Activated CD8-positive, alpha-beta T cell treated with anti-CD3 and anti-CD28 coated beads for 36 hours (primary cell): ENCODE data around the gene FMN1. TPM values are rescaled to one million over a fixed set of nuclear protein-coding genes. Genes with fewer than 3 reads are reported as not detected.

ENCODE experiments used
- ATAC-seq: fragments of 200-7000 bp; cut with Tn5 transposase; one replicate; pipeline ENCODE4 v1.10.0; 2021; ENCODE audit warnings: mild to moderate bottlenecking, moderate library complexity
- CTCF ChIA-PET: fragments of 350-600 bp; sonication (Branson Sonifier 250); formaldehyde crosslinking; loops from one replicate; lab custom pipeline; 2021; ENCODE audit warnings: antibody characterized with exemption; lab: Charles Lee
- POLR2A ChIA-PET: fragments of 350-600 bp; sonication (Branson Sonifier 250); formaldehyde crosslinking; loops from one replicate; lab custom pipeline; 2021; ENCODE audit warnings: antibody characterized with exemption; lab: Charles Lee
- DNase-seq: peaks from one replicate; pipeline ENCODE4 v3.0.0-alpha.2; 2020
- H3K27ac Mint-ChIP-seq: one replicate; pipeline ENCODE4 v1.8.0; 2021; ENCODE audit warnings: mild to moderate bottlenecking, mixed read lengths
- H3K27me3 Mint-ChIP-seq: one replicate; pipeline ENCODE4 v1.8.0; 2021; ENCODE audit warnings: mixed read lengths
- H3K36me3 Mint-ChIP-seq: one replicate; pipeline ENCODE4 v1.8.0; 2021; ENCODE audit warnings: low read depth, mixed read lengths
- H3K4me1 Mint-ChIP-seq: one replicate; pipeline ENCODE4 v1.8.0; 2021; ENCODE audit warnings: low read depth, mixed read lengths
- H3K4me3 Mint-ChIP-seq: one replicate; pipeline ENCODE4 v1.8.0; 2021; ENCODE audit warnings: mild to moderate bottlenecking, moderate library complexity, mixed read lengths
- H3K9me3 Mint-ChIP-seq: one replicate; pipeline ENCODE4 v1.8.0; 2021; ENCODE audit warnings: mixed read lengths
- CTCF ChIP-seq: fragments of 200-600 bp; IDR thresholded peaks from one replicate; pipeline ENCODE4 v1.8.0; 2022; ENCODE audit warnings: antibody characterized with exemption, mild to moderate bottlenecking
- intact Hi-C: fragments of 100-400 bp; cut with micrococcal nuclease; formaldehyde crosslinking; loops from one replicate; pipeline ENCODE4 v1.10.0; 2022
- total RNA-seq, 2 experiments: library from RNA; stranded (reverse); gene quantifications; one replicate each; pipeline ENCODE4 v1.2.3, GENCODE V29; 2021

The FMN1 gene
- total RNA-seq, 2 experiments from 2014 or later, result 0.07 TPM; not detected in 1

GRCh38 chr15:33200444-33200843, 5.9 kb upstream of the FMN1 start:
- H3K9me3 Mint-ChIP-seq, result no peaks in the 10 kb centered on the region
- peaks cover 10% of the 10 kb centered on the region for H3K27me3 Mint-ChIP-seq
- ChIA-PET CTCF (interaction anchor here (0.8 kb wide), 1 partner anchor 21 kb away, joined by 3 read pairs; no protein-coding TSS in a partner anchor), POLR2A (no interaction called here)
- no peaks in the 10 kb centered on the region for H3K36me3 Mint-ChIP-seq
- DNase-seq, result no peak
- TF ChIP-seq CTCF, result no peak
- no peak overlapping the region for H3K27ac Mint-ChIP-seq
- intact Hi-C loops, result no loop called here
- peaks cover 25% of the 10 kb centered on the region for H3K4me1 Mint-ChIP-seq
- ATAC-seq, result no peak
- H3K4me3 Mint-ChIP-seq, result no peak overlapping the region

GRCh38 chr15:33198541-33198940, 4.0 kb upstream of the FMN1 start:
- TF ChIP-seq CTCF, result no peak

GRCh38 chr15:33197636-33198035, 3.1 kb upstream of the FMN1 start:
- Mint-ChIP-seq H3K27ac (no peak overlapping the region), H3K4me3 (no peak overlapping the region), H3K9me3 (no peaks in the 10 kb centered on the region), H3K36me3 (no peaks in the 10 kb centered on the region), H3K4me1 (peaks cover 30% of the 10 kb centered on the region), H3K27me3 (peaks cover 28% of the 10 kb centered on the region)
- intact Hi-C loops, result no loop called here
- TF ChIP-seq CTCF, result no peak
- ChIA-PET POLR2A (no interaction called here), CTCF (no interaction called here)
- DNase-seq (no peak), ATAC-seq (no peak)

More at GRCh38 chr15:33198541-33198940, 4.0 kb upstream of the FMN1 start:
- POLR2A ChIA-PET, result no interaction called here
- intact Hi-C loops, result no loop called here
- Mint-ChIP-seq H3K27ac (no peak overlapping the region), H3K27me3 (peaks cover 23% of the 10 kb centered on the region), H3K9me3 (no peaks in the 10 kb centered on the region), H3K36me3 (no peaks in the 10 kb centered on the region), H3K4me3 (no peak overlapping the region), H3K4me1 (peaks cover 32% of the 10 kb centered on the region)
- CTCF ChIA-PET, result no interaction called here
- ATAC-seq (no peak), DNase-seq (no peak)

GRCh38 chr15:33194237-33194636, 277 bp downstream of the FMN1 start:
- intact Hi-C loops, result no loop called here
- DNase-seq (no peak), ATAC-seq (no peak)
- POLR2A ChIA-PET, result no interaction called here
- no peaks in the 10 kb centered on the region for H3K36me3 Mint-ChIP-seq
- H3K9me3 Mint-ChIP-seq, result no peaks in the 10 kb centered on the region
- CTCF ChIA-PET, result interaction anchor here (0.6 to 2.2 kb wide), 3 partner anchors 13 to 98 kb away, joined by 3 to 6 read pairs (median 3); no protein-coding TSS in a partner anchor
- H3K27ac Mint-ChIP-seq, result no peak overlapping the region
- peak overlapping the region; percentile 67 for H3K4me3 Mint-ChIP-seq
- TF ChIP-seq CTCF, result no peak
- peaks cover 8% of the 10 kb centered on the region for H3K4me1 Mint-ChIP-seq
- peaks cover 29% of the 10 kb centered on the region for H3K27me3 Mint-ChIP-seq

GRCh38 chr15:33191591-33191990, 2.9 kb downstream of the FMN1 start:
- Mint-ChIP-seq H3K36me3 (no peaks in the 10 kb centered on the region), H3K4me1 (peaks cover 8% of the 10 kb centered on the region), H3K9me3 (no peaks in the 10 kb centered on the region), H3K27me3 (peaks cover 32% of the 10 kb centered on the region), H3K4me3 (no peak overlapping the region), H3K27ac (no peak overlapping the region)
- CTCF ChIA-PET, result interaction anchor here (1.0 kb wide), 1 partner anchor 11 kb away, joined by 3 read pairs; no protein-coding TSS in a partner anchor
- TF ChIP-seq CTCF, result no peak
- intact Hi-C loops, result no loop called here
- DNase-seq (no peak), ATAC-seq (no peak)
- POLR2A ChIA-PET, result no interaction called here
